Measurements from ENCODE around the gene SLC12A6.

GRCh38 chr15:34242331-34242710 is 95.3 kb downstream of the SLC12A6 start:
- TF ChIP-seq POLR2A (IDR thresholded peaks at IDR 0.05) = no peak
- TF ChIP-seq, protein P1, sequence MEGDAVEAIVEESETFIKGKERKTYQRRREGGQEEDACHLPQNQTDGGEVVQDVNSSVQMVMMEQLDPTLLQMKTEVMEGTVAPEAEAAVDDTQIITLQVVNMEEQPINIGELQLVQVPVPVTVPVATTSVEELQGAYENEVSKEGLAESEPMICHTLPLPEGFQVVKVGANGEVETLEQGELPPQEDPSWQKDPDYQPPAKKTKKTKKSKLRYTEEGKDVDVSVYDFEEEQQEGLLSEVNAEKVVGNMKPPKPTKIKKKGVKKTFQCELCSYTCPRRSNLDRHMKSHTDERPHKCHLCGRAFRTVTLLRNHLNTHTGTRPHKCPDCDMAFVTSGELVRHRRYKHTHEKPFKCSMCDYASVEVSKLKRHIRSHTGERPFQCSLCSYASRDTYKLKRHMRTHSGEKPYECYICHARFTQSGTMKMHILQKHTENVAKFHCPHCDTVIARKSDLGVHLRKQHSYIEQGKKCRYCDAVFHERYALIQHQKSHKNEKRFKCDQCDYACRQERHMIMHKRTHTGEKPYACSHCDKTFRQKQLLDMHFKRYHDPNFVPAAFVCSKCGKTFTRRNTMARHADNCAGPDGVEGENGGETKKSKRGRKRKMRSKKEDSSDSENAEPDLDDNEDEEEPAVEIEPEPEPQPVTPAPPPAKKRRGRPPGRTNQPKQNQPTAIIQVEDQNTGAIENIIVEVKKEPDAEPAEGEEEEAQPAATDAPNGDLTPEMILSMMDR (IDR thresholded peaks at IDR 0.05) = no peak

Data from right lobe of liver (tissue), 4 donors.